ENCODE data around the gene KRT34.
"Not testable (repeated sequence)": the region's sequence is repeated elsewhere in the genome, so short reads cannot be mapped to it uniquely, and the experiment has no call there.

The KRT34 gene

GRCh38 chr17:41386227-41386626 lies 4.1 kb upstream of the KRT34 start:
- no peak for DNase-seq (ENCODE audit: low read depth)
- no peak for TF ChIP-seq CTCF (IDR thresholded peaks at IDR 0.05; ENCODE audit: low read depth, low read length, missing control alignments)
- H3K4me3 ChIP-seq (ENCODE audit: low read depth, low read length), result no peak overlapping the region

- H3K4me3 ChIP-seq (ENCODE audit: low read depth, low read length), result no peak overlapping the region
- DNase-seq (ENCODE audit: low read depth), result no peak
- no peak for TF ChIP-seq CTCF (IDR thresholded peaks at IDR 0.05; ENCODE audit: low read depth, low read length, missing control alignments)
Observed at GRCh38 chr17:41383690-41384089, 1.6 kb upstream of the KRT34 start.

GRCh38 chr17:41382394-41382793 lies 288 bp upstream of the KRT34 start:
- DNase-seq (ENCODE audit: low read depth), result no peak
- no peak overlapping the region for H3K4me3 ChIP-seq (ENCODE audit: low read depth, low read length)
- TF ChIP-seq CTCF (IDR thresholded peaks at IDR 0.05; ENCODE audit: low read depth, low read length, missing control alignments), result no peak

GRCh38 chr17:41380091-41380490 lies 2.0 kb downstream of the KRT34 start:
- not testable (repeated sequence) for H3K4me3 ChIP-seq (ENCODE audit: low read depth, low read length); DNase-seq (ENCODE audit: low read depth)

- no peak overlapping the region for H3K4me3 ChIP-seq (ENCODE audit: low read depth, low read length)
- DNase-seq (ENCODE audit: low read depth), result no peak
- TF ChIP-seq CTCF (IDR thresholded peaks at IDR 0.05; ENCODE audit: low read depth, low read length, missing control alignments), result no peak
Observed at GRCh38 chr17:41377546-41377945, 4.6 kb downstream of the KRT34 start.

GRCh38 chr17:41369713-41370112 lies 12.4 kb downstream of the KRT34 start, which contains the start of gene KRT33B:
KRT33B (minus strand) TSS chr17:41369813; CDS start chr17:41369750, 63 bp downstream.
- H3K4me3 ChIP-seq (ENCODE audit: low read depth, low read length), result no peak within 1 kb of the TSS
- no peak for DNase-seq (ENCODE audit: low read depth)
- no peak for TF ChIP-seq CTCF (IDR thresholded peaks at IDR 0.05; ENCODE audit: low read depth, low read length, missing control alignments)

GRCh38 chr17:41369023-41369422 lies 13.1 kb downstream of the KRT34 start:
- no peak for TF ChIP-seq CTCF (IDR thresholded peaks at IDR 0.05; ENCODE audit: low read depth, low read length, missing control alignments)
- DNase-seq (ENCODE audit: low read depth), result no peak
- no peak overlapping the region for H3K4me3 ChIP-seq (ENCODE audit: low read depth, low read length)

All from GM12864 (cell line).